Stimulated activated CD8-positive, alpha-beta memory T cell treated with anti-CD3 and anti-CD28 coated beads, Interleukin-12 subunit alpha, Interleukin-12 subunit beta, amount 100 ng/mL, for 24 hours (primary cell): ENCODE results near the gene RELA.

Experiments
- DNase-seq: peaks from one replicate; pipeline ENCODE4 v3.0.0-alpha.2; 2020; ENCODE audit errors: extremely low read depth

The RELA gene

GRCh38 chr11:65613091-65613928 lies 49.4 kb downstream of the RELA start:
- no peak for DNase-seq

- DNase-seq: no peak
Observed at GRCh38 chr11:65612691-65613090, 50.0 kb downstream of the RELA start.

- no peak for DNase-seq
Observed at GRCh38 chr11:65611758-65612603, 50.7 kb downstream of the RELA start.

DNA sequence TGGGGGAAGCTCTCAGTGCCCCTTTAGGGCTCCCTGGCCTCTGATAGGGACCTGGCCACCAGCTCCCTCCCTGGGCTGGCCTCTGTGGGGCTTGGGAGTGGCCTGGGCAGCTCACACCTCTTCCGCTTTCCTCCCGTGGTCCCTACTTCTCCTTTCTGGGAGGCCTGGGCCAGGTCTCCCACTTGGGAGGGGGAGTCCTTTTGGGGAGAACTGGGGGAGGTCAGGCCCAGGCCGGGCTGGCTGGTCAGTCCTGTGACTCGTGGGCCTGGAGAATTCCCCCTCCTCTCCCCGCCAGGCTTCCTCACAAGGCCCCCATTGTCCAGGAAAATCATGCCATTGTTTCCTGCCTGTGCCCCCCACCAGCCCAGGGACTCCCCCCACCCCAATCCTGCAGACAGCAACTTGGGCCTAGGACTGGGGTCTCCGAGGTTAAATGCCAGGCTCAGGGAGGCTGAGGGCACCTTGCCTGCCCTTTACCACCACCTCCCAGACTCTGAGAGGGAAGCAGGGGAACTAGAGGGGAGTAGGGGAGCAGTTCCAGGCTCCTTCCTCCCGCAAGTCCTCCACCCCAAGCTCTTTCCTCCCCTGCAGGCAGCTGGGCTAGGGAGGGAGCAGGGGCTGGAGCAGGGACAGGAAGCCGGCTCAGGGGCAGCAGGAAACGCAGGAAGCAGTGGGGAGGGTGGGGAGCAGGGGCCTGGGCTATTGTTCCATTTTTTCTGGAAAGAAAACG lies 51.5 kb downstream of the RELA start:
- DNase-seq: no peak

- DNase-seq: no peak
Observed at GRCh38 chr11:65610404-65610803, 52.3 kb downstream of the RELA start.

DNA sequence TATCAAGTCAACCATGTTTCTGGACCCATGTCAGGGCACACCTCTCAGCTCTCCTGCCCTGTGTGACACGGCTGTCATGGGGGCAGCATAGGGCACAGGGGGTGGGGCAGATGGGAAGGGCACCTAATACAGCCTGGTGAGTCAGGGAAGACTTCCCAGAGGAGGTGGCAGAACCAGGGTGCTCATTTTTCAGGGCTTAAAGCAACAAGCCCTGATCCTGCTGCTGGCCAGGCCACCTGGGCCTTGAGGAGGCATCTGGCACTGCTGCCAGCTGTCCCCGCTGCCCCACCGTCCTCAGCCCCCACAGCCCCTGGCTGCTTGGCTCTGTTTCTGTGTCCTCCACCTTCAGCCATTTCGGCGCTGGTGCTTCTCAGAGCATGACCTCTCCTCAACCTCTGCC lies 53.1 kb downstream of the RELA start:
- DNase-seq: no peak

DNA sequence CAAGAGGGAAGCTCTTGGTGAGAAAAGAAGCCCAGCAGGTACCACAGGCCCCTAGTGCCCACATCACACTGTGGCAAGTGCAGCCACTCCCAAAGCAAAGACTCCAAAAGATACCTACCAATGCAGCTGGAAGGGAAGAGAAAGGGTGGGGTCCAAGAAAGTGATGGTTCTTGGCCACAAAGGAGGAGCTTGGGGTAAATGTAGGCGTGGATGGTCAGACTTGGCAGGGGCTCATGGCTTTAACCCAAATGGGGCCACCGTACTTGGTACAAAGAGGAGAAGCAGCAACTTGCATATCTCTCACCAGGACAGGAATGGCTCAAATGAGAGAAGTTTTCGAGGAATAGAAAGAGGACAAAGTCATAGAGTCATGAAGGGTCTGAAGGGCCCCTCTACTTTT lies 53.5 kb downstream of the RELA start:
- no peak for DNase-seq

- DNase-seq: no peak
Observed at GRCh38 chr11:65607614-65608426, 54.9 kb downstream of the RELA start.

- no peak for DNase-seq
Observed at GRCh38 chr11:65606876-65607613, 55.7 kb downstream of the RELA start.

DNA sequence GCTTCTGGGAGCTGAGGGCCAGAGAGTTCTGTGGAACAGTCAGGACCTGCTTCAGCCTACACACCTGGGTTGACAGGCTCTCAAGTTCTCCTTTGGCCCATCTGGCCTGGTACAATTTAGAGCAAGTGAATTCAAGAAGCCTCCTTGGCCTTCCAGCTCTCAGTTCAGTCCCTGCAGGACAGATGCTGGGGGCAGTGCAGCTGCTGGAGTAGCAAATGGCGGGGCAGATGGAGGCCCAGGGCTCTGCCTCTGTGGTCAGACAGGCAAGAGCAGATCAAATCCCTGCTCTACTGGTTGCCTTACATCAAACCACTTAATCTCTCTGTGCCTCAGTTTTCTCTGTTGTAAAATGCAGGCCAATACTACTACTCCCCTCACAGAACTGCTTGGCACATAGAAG lies 58.5 kb downstream of the RELA start:
- no peak for DNase-seq
